BJ (cell line): ENCODE measurements around the gene LGALS12. TPM values are rescaled to one million over a fixed set of nuclear protein-coding genes. Genes with fewer than 3 reads are reported as not detected.

Experiments used
- CTCF ChIA-PET: fragments of 350-600 bp; formaldehyde crosslinking; extraction: SDS; loops from one replicate; lab custom pipeline; 2021; ENCODE audit warnings: antibody characterized with exemption, inconsistent platforms; lab: Yijun Ruan, JAX
- POLR2A ChIA-PET: fragments of 300-600 bp; sonication (Branson Sonifier 250); formaldehyde crosslinking; extraction: SDS; loops from one replicate; lab custom pipeline; 2021; ENCODE audit warnings: antibody characterized with exemption; lab: Charles Lee
- DNase-seq: peaks from one replicate; pipeline ENCODE4 v3.0.0-alpha.2; 2011; ENCODE audit warnings: low read depth
- H3K27me3 ChIP-seq: 2 replicates; pipeline ENCODE4 v1.6.0; 2011; ENCODE audit warnings: low read length; ENCODE audit not compliant: control insufficient read depth, insufficient read depth
- H3K36me3 ChIP-seq: 2 replicates; pipeline ENCODE4 v1.5.1; 2011; ENCODE audit warnings: low read length; ENCODE audit not compliant: control insufficient read depth, insufficient read depth
- H3K4me3 ChIP-seq: 2 replicates; pipeline ENCODE4 v1.5.1; 2011; ENCODE audit warnings: low read depth, mild to moderate bottlenecking, control low read depth, low read length
- CTCF ChIP-seq: IDR thresholded peaks from 2 replicates; pipeline ENCODE4 v1.5.1; 2011; ENCODE audit warnings: low read depth, mild to moderate bottlenecking, control low read depth, inconsistent platforms, low read length, moderate library complexity; ENCODE audit not compliant: insufficient read depth
- polyA plus RNA-seq: library from polyadenylated mRNA; depleted of rRNA; stranded (reverse); fragments of >200 nt; gene quantifications from 2 replicates; pipeline ENCODE4 v1.2.3, GENCODE V29; 2011

LGALS12 gene
- polyA plus RNA-seq, 1 experiment, result not detected

GRCh38 chr11:63552921-63553320, 47.0 kb downstream of the LGALS12 start:
- no peak for TF ChIP-seq CTCF
- Histone ChIP-seq H3K36me3 (no peaks in the 10 kb centered on the region), H3K4me3 (no peak overlapping the region), H3K27me3 (no peaks in the 10 kb centered on the region)
- POLR2A ChIA-PET, result no interaction called here
- DNase-seq, result no peak
- CTCF ChIA-PET, result no interaction called here

DNA sequence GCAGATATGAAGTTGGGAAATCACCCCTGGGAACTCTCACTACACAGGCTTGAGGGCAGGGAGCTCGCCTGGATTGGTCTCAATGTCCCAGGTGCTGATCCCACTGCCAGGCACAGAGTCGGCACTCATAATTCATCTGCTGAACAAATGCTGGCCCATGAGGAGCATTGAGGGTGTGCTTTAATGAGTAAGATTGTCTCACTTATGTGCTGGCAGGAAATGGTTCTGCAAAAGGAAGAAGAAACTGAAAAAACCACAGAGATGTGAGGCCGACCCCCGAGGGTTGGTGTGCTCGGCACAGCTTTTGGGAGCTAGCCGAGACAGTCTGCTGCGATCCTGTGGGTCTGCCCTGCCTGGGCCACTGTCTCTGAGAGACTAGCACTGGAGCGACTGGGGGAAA, 47.9 kb downstream of the LGALS12 start:
- Histone ChIP-seq H3K27me3 (no peaks in the 10 kb centered on the region), H3K36me3 (no peaks in the 10 kb centered on the region), H3K4me3 (no peak overlapping the region)
- ChIA-PET CTCF (interaction anchor here (0.5 to 1.6 kb wide), 3 partner anchors 73 to 85 kb away, joined by 3 to 5 read pairs (median 3); no protein-coding TSS in a partner anchor), POLR2A (no interaction called here)
- TF ChIP-seq CTCF, result no peak
- DNase-seq, result no peak

GRCh38 chr11:63554877-63555223, 49.0 kb downstream of the LGALS12 start:
- Histone ChIP-seq H3K27me3 (no peaks in the 10 kb centered on the region; the same call in 1 of the 2 replicates), H3K4me3 (no peak overlapping the region), H3K36me3 (no peaks in the 10 kb centered on the region)
- DNase-seq, result no peak
- CTCF ChIA-PET, result interaction anchor here (1.4 to 1.6 kb wide), 2 partner anchors 74 to 84 kb away, joined by 3 to 5 read pairs; no protein-coding TSS in a partner anchor
- POLR2A ChIA-PET, result no interaction called here
- no peak for TF ChIP-seq CTCF

DNA sequence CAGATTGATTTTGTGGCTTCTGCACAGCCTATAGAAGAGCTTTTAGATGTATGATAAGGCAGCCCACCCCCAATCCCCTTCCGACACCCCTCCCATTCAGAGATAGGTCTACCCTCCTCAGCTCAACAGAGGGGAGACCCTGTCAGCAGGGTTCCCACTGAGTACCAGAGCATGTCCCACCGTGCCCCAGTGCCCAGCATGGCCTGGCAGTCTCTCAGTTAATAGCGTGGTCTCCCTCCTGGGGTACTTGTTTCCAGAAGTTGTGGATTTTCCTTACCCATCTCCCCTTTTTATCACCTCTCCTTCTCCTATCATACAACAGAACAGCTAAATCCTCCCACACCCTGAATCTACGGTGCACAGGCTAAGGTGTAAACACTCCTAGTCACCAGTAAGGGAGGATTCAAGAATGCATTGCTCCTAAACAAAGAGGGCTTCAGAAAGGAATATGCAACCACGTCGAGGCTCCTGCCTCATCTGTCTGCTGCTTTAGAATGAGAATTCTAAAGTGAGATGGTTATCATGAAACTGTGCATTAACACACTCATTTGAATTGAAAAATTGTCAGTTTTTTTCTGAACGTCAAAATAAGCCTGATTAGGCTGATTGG, 50.6 kb downstream of the LGALS12 start:
- CTCF ChIA-PET, result no interaction called here
- POLR2A ChIA-PET, result no interaction called here
- H3K36me3 ChIP-seq, result no peaks in the 10 kb centered on the region

GRCh38 chr11:63557570-63557969, 51.7 kb downstream of the LGALS12 start:
- CTCF ChIA-PET, result no interaction called here
- TF ChIP-seq CTCF, result no peak
- POLR2A ChIA-PET, result no interaction called here

More for the DNA sequence above, 50.6 kb downstream of the LGALS12 start:
- TF ChIP-seq CTCF, result no peak
- Histone ChIP-seq H3K4me3 (no peak overlapping the region), H3K27me3 (no peaks in the 10 kb centered on the region; the same call in 1 of the 2 replicates)
- no peak for DNase-seq

More at GRCh38 chr11:63557570-63557969, 51.7 kb downstream of the LGALS12 start:
- no peak for DNase-seq
- Histone ChIP-seq H3K36me3 (no peaks in the 10 kb centered on the region), H3K4me3 (no peak overlapping the region), H3K27me3 (no peaks in the 10 kb centered on the region; the same call in 1 of the 2 replicates)
